ENCODE measurements around the gene LVRN. TPM values are rescaled to one million over a fixed set of nuclear protein-coding genes. Genes with fewer than 3 reads are reported as not detected.
A peak's percentile ranks its signal among the peaks of the same experiment; 100 is the strongest.

The LVRN gene
- total RNA-seq, 6 donors from 2014 or later, result 0.17 to 0.40 (median 0.30) TPM; not detected in 3

DNA sequence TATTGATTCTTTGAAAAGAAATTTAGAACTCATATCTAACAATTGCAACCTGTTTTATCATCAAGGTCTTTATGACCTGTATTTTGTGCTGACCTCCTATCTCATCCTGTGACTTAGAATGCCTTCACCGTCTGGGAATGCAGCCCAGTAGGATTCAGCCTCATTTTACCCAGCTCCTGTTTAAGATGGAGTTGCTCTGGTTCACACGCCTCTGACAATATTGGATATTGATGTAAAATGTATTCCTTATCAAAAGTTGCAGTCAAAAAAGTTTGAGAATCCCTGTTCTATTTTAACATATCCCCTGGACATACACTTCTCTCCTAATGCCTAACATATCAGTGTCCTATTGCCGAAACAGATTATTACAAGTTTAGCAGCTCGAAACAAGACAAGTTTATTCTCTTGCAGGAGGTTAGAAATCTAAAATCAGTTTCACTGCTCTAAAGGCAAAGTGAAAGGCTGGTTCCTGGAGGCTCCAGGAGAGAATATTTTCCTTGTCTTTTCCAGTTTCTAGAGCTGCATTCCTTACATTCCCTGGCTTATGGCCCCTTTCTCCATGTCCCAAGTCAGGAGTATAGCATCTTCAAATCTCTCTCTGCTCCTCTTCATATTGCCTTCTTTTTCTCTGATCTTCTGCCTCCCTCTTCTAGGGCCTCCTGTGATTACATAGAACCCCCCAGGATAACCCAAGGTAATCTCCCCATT lies 31.5 kb upstream of the LVRN start:
- DNase-seq (no peak), ATAC-seq (ENCODE audit: low FRiP score in 2 of 2) (no peak)
- Histone ChIP-seq H3K27ac (no peak overlapping the region), H3K9me3 (no peaks in the 10 kb centered on the region), H3K36me3 (no peaks in the 10 kb centered on the region), H3K4me3 (no peak overlapping the region), H3K27me3 (no peaks in the 10 kb centered on the region), H3K4me1 (no peaks in the 10 kb centered on the region)
- TF ChIP-seq POLR2A (IDR thresholded peaks at IDR 0.05) (no peak), EP300 (IDR thresholded peaks at IDR 0.05) (no peak), POLR2AphosphoS5 (IDR thresholded peaks at IDR 0.05) (no peak)
- TF ChIP-seq, protein P1, sequence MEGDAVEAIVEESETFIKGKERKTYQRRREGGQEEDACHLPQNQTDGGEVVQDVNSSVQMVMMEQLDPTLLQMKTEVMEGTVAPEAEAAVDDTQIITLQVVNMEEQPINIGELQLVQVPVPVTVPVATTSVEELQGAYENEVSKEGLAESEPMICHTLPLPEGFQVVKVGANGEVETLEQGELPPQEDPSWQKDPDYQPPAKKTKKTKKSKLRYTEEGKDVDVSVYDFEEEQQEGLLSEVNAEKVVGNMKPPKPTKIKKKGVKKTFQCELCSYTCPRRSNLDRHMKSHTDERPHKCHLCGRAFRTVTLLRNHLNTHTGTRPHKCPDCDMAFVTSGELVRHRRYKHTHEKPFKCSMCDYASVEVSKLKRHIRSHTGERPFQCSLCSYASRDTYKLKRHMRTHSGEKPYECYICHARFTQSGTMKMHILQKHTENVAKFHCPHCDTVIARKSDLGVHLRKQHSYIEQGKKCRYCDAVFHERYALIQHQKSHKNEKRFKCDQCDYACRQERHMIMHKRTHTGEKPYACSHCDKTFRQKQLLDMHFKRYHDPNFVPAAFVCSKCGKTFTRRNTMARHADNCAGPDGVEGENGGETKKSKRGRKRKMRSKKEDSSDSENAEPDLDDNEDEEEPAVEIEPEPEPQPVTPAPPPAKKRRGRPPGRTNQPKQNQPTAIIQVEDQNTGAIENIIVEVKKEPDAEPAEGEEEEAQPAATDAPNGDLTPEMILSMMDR (IDR thresholded peaks at IDR 0.05), result no peak
- WGBS, 2 donors, result 92 to 96% methylated on average over 4 of the region's 4 CpGs

GRCh38 chr5:115932991-115933390 lies 29.3 kb upstream of the LVRN start:
- no peak for TF ChIP-seq POLR2AphosphoS5 (IDR thresholded peaks at IDR 0.05)
- TF ChIP-seq, protein P1 (IDR thresholded peaks at IDR 0.05), result no peak
- no peak for TF ChIP-seq EP300 (IDR thresholded peaks at IDR 0.05)
- TF ChIP-seq POLR2A (IDR thresholded peaks at IDR 0.05), result no peak
- 90 to 95% methylated on average over 6 of the region's 6 CpGs for whole genome bisulfite sequencing, 2 donors
- Histone ChIP-seq H3K9me3 (no peaks in the 10 kb centered on the region), H3K27me3 (no peaks in the 10 kb centered on the region), H3K27ac (no peak overlapping the region), H3K4me1 (no peaks in the 10 kb centered on the region), H3K4me3 (no peak overlapping the region), H3K36me3 (no peaks in the 10 kb centered on the region)
- ATAC-seq (ENCODE audit: low FRiP score in 2 of 2) (no peak), DNase-seq (no peak)

DNA sequence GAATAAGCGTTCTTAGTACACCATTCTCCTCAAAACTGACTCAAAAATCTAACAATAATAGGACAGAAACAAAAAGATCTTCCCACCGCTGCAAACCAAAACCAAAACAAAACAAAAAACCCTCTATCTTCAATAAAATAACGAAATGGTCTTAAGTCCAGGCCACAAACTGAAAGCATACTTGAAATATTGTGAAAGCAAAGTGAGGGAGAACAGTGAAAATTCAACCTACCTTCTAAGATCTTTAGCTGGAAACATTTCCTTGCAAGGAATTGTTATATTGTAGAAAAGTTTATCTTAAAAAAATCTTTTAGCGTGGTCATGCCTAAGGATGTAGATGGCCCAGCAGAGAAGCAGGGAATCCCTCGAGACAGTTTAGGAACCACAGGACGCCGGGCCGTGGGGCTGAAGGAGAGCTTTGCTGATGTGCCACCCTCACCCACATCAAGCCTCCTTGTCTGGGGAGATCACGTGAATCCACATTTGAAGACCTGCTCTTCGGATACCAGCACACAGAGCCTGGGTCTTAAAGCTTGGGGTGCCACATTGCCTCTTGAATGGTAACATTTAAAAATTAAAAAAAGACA lies 27.8 kb upstream of the LVRN start:
- TF ChIP-seq POLR2A (IDR thresholded peaks at IDR 0.05), result no peak
- TF ChIP-seq, protein P1 (IDR thresholded peaks at IDR 0.05), result no peak
- DNase-seq, result peak in 1 of 2 donors; percentile 17
- ATAC-seq (ENCODE audit: low FRiP score in 2 of 2), result no peak
- Histone ChIP-seq H3K27me3 (no peaks in the 10 kb centered on the region), H3K4me1 (no peaks in the 10 kb centered on the region), H3K4me3 (no peak overlapping the region), H3K9me3 (no peaks in the 10 kb centered on the region), H3K27ac (no peak overlapping the region), H3K36me3 (no peaks in the 10 kb centered on the region)
- 89 to 93% methylated on average over 10 of the region's 10 CpGs for WGBS, 2 donors

- Histone ChIP-seq H3K27me3 (no peaks in the 10 kb centered on the region), H3K27ac (no peak overlapping the region), H3K36me3 (no peaks in the 10 kb centered on the region), H3K9me3 (no peaks in the 10 kb centered on the region), H3K4me3 (no peak overlapping the region), H3K4me1 (no peaks in the 10 kb centered on the region)
- no peak for TF ChIP-seq POLR2AphosphoS5 (IDR thresholded peaks at IDR 0.05)
- TF ChIP-seq POLR2A (IDR thresholded peaks at IDR 0.05), result no peak
- no peak for TF ChIP-seq EP300 (IDR thresholded peaks at IDR 0.05)
- TF ChIP-seq, protein P1 (IDR thresholded peaks at IDR 0.05), result no peak
- DNase-seq (no peak), ATAC-seq (ENCODE audit: low FRiP score in 2 of 2) (no peak)
- 100% methylated on average over 1 of the region's 1 CpG for WGBS, 2 donors
These were observed 26.2 kb upstream of the LVRN start for GRCh38 chr5:115936031-115936430.

- no peak for TF ChIP-seq POLR2AphosphoS5 (IDR thresholded peaks at IDR 0.05)
- no peak for TF ChIP-seq EP300 (IDR thresholded peaks at IDR 0.05)
- TF ChIP-seq, protein P1 (IDR thresholded peaks at IDR 0.05), result no peak
- no peak for TF ChIP-seq POLR2A (IDR thresholded peaks at IDR 0.05)
- Histone ChIP-seq H3K9me3 (no peaks in the 10 kb centered on the region), H3K4me1 (no peaks in the 10 kb centered on the region), H3K4me3 (no peak overlapping the region), H3K36me3 (no peaks in the 10 kb centered on the region), H3K27me3 (no peaks in the 10 kb centered on the region), H3K27ac (no peak overlapping the region)
- no peak for DNase-seq
- no peak for ATAC-seq (ENCODE audit: low FRiP score in 2 of 2)
- WGBS, 2 donors, result 63 to 78% methylated on average over 4 of the region's 4 CpGs
These were observed 23.2 kb upstream of the LVRN start for GRCh38 chr5:115939059-115939458.
